Measurements from ENCODE around the gene AFAP1L1.
A peak's percentile ranks its signal among the peaks of the same experiment; 100 is the strongest.
"Not testable (repeated sequence)": the region's sequence is repeated elsewhere in the genome, so short reads cannot be mapped to it uniquely, and the experiment has no call there.

AFAP1L1 gene

DNA sequence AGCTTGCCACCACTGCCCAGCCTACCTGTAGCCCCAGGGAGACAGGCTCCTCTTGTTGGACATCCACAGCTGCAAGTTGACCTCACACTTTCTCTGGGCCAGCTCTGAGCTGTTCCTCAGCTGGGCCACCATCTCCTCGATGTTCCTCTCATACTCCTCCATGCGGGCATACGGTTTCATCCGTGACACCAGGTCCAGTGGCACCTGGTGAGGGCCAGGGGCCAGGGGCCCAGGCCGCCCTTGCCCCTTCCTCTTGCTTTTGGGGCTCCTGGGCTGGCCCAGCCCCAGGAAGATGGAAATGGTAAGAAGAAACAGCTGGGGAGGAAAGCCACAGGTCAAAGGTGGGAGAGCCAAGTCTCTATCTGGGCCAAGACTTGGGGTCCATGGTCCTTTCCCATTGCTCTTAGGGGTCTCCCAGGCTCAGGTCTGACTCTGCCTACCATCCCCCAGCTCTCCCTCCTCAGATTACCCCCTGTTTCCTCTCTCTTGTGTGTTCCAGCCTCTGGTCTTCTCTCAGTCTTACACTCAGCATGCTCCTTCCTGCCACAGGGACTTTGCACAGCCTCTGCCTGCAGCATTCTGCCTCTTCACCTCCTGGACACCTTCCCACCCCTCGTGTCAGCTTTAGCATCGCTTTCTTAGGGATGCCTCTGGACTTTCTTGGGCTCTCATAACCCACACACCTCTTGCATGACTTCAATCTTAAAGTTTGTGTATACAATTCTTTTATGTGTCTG is 105.2 kb downstream of the AFAP1L1 start:
- DNase-seq = no peak

DNA sequence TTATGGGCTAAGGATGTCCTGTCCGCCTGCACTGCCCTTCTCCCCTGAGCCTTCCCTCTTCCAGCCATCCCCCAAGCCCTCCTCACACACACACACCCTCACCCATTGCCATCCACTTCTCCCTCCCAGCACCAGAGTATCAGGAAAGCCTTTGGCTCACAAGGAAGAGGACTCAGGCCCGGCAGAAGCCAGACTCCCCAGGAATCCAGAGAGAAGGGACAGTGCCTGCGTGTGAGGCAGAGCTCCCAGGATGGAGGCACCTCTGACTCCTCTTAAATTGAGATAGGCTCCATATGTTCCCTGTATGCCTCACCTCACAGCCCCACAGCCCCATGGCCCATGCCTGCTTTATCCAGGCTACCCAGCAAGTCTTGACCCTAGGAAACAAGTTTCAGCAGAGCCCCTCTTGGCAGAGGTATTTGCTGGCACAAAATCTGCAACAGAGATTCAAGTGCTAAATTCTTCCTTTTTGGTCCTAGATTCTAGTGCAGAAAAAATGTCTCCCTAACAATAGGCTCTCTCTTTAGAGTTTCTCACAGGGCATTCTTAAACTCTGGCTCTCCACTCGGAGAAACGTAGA is 106.7 kb downstream of the AFAP1L1 start:
- no peak for DNase-seq

- no peak for DNase-seq
These were observed 107.6 kb downstream of the AFAP1L1 start, which contains the start of gene IL17B for GRCh38 chr5:149379177-149379761. IL17B (minus strand) TSS chr5:149379292; CDS start chr5:149379225, 67 bp downstream.

- no peak for DNase-seq
These were observed 108.2 kb downstream of the AFAP1L1 start for GRCh38 chr5:149379818-149380374.

- no peak for DNase-seq
These were observed 108.9 kb downstream of the AFAP1L1 start for GRCh38 chr5:149380466-149381121.

DNA sequence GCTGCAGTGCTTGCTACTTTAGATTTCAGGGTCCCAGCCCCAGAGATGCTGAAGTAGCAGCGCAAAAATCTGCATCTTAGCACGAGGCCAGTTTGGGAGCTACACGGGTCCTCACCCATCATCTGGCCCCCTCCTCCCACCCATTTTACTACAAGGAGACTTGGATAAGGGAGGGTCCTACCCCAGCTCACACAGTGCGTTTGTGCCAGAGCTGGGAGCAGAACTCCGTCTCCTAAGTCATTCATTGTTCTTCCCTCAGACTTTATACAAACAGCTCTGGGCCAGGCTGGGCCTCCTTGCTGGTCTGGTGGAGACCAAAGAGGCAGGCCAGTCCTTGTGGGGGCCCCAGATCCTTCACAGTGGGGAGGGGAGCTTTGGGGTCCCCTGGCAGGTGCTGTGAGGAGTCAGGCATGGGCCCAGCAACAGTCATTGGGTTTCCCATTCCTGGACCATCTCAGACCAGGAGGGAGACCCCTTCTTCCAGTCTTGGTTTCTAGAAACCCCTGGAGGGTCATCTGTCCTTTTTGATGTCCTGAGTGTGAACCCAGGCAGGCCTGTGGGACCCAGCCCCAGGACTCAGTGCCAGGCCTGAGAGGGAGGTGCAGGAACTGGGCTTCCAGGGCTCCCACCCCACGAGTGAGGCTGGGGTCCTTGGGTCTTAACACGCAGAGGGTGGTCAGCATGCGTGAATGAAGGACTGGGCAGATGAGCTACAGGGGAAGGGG is 109.8 kb downstream of the AFAP1L1 start:
- no peak for DNase-seq

- peak; percentile 75 for DNase-seq
These were observed 110.3 kb downstream of the AFAP1L1 start for GRCh38 chr5:149381986-149382338.

DNA sequence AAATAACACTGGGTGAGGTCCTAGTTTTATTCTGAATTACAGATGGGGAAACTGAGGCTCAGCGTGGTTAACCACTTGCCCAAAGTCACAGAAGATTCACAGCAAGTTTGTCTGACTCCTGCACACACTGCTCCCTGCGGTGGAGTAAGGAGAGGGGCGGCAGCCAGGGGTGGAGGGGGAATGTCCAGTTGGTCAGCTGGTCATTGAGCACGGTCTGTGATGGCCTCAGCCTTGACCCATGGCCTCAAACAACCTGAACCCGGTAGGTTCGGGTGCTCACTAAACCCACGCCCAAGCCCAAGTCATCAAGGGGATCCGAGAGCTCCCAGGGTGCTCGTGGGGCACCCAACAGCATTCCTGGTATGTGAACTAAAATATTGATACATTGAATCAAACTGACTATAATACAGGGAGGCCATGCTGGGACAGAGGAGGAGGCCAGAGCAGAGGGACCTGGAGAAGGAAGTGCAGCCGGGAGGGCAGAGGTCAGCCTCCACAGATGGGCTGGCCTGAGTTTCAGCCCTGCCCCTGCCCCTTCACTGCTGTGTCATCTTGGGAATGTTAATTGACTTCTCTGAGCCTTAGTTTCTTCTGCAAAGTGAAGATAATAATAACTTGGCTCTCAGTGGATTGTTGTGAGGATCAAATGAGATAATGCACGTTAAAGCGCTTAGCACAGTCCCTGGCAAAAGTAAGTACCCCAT is 111.0 kb downstream of the AFAP1L1 start:
- no peak for DNase-seq

DNA sequence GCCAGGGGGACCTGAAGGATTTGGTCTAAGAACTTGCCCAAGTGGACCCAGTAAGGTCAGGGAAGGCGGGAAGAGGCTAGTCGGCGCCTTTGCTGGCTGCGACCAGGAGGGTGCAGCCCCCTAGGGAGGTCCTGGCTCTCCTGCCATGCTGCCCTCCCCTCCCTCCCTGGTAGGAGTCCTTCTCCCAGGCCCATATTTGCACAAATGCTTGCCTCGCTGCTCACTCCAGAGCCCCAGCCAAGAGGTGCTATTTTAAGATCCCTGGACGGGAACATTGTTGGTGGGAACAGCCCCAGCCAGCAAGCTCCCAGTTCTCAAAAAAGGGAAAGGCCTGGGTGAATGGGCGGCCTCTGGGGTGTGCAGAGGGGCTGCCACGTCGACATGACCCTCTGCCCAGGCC is 111.7 kb downstream of the AFAP1L1 start:
- DNase-seq = no peak

DNA sequence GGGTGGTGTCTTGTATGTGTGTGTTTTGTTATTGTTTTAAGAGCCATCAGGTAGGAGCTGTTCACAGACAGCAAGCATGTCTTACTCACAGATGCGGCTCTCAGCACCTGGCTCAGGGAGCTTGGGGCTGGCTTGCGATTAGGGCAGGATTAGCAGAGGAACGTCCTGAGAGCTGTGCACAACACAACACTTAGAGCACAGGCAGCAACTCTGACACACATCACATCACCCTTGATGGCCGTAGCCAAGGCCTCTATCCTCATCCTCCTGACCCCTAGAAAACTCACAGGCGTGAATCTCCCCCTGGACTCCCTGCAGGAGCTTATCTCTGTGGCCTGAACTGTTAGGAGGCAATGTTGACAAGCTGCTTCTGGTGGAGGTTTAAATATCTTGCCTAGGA is 114.5 kb downstream of the AFAP1L1 start:
- no peak for DNase-seq

DNA sequence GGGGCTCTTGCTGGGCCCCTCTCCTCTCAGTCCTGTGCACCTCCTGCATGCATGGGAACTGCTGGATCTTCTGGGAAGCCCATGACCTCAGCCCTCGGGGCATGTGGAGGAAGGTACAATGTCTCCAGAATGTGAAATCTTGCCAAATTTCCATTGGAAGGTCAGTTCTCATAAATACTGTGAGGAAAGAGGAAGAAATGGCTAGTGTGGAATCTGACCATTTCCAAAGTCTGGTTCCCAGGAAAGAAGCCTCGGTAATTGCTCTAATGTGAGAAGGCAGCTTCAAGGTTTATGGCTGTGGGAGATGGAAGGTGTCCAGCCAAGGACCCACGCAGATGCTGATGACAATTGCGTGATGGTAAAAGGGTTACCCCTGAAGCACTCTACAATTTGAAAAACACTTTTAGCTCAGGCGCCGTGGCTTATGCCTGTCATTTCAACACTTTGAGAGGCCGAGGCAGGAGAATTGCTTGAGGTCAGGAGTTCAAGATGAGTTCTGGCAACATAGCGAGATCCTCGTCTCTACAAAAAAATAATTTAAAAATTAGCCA is 115.5 kb downstream of the AFAP1L1 start:
- no peak for DNase-seq

GRCh38 chr5:149387982-149388381 is 116.3 kb downstream of the AFAP1L1 start:
- no peak for DNase-seq

DNA sequence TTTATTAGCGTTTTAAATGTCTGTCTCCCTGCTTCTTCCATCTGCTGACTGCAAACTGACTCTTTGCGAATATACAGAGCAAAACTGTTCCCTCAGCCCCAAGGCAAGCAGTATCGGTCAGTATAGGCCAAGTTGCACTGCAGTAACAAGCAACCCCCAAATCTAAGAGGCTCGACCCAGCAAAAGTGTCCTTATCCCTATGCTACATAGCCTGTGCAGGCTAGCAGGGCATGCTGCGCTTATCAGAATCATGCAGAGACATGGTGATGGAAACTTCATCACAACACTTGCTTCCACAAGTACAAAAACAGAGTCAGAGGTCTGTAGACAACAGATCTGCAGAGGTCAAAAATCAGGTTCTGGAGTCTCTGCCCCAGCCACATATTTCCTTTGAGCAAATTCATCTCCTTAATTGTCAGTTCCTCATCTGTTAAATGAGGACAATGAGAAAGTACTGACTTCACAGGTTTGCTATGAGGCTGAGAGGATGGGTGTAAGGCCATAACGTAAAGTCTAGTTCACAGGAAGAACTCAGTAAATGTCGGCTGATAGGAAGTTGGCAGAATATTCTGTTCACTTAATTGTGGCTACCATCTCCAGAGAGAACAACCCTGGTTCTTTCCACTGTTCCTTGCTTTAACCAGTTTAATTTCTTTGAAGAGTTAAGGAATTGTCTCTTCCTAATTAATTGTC is 117.0 kb downstream of the AFAP1L1 start:
- no peak for DNase-seq

DNA sequence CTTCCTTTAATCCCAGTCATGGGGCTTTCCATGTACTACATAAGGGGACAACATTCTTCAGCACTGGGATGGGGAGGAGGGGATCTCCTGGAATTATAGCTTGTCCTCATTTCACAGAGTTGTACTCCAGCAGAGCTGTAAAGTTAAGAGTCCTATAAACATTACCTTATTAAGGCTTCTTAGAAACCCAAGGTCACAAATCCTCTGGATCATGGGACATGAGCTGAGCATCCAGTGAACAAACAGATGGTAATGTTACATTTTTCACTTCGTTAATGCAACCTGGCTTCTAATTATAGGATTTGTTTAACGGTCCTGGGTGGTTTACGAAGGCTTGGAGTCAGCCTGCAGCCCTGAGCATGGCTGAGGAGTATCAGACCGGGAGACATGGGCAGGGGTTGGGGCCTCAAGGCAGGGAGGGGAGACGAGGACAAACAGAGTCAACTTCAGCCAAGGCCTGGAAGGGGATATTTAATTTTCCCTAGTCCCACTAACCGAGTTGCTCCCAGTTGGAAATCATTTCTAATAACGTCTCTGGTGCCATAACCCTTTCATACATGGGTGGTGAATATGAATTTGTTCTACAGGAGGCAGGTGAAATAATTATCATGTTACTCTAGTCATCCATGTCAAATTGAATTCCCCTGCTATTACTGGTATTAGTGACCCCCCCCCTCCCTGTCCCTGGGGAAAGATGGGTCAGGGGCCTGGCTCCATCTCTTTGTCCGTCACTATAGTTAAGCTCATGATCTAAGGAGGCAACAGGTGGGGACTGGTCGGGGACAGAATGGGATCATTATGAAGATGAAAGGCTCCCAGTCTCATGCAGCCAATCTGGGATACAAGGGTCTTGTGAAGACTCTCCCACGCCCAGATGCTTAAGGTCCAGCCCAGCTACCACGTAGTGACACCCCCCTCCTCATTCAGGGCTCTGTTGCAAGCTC is 118.2 kb downstream of the AFAP1L1 start:
- DNase-seq = no peak

DNA sequence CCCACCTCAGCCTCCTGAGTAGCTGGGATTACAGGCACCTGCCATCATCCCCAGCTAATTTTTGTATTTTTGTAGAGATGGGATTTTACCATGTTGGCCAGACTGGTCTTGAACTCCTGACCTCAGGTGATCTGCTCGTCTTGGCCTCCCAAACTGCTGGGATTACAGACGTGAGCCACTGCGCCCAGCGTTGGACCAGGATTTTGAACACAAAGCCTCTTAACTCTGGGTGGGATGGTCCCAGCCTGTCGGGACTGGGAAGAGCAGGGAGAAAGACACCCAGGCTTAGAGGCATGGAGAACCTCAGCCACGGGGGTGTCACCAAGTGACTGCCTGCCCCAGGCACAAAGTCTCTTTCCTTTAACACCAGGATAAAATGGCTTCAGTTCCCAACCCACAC is 119.4 kb downstream of the AFAP1L1 start:
- DNase-seq = not testable (repeated sequence)

Data from T-helper 9 cell (primary cell).